NCI-H1048 (cell line): ENCODE data around the gene UGT1A4.
"Not testable (repeated sequence)": the region's sequence is repeated elsewhere in the genome, so short reads cannot be mapped to it uniquely, and the experiment has no call there.

Experiments
- DNase-seq: peaks from one replicate; lab custom pipeline; 2025; lab: John Stamatoyannopoulos, UW

Gene UGT1A4

GRCh38 chr2:233700028-233700635, 18.4 kb upstream of the UGT1A4 start:
- no peak for DNase-seq

- not testable (repeated sequence) for DNase-seq
These were observed 17.7 kb upstream of the UGT1A4 start for GRCh38 chr2:233700842-233701241.

- no peak for DNase-seq
These were observed 16.3 kb upstream of the UGT1A4 start for GRCh38 chr2:233702238-233702637.

- DNase-seq = no peak
These were observed 12.5 kb upstream of the UGT1A4 start for GRCh38 chr2:233705911-233706506.

- DNase-seq = no peak
These were observed 11.8 kb upstream of the UGT1A4 start for GRCh38 chr2:233706720-233707119.

- DNase-seq = no peak
These were observed 10.4 kb upstream of the UGT1A4 start for GRCh38 chr2:233707940-233708644.

GRCh38 chr2:233708942-233709341, 9.6 kb upstream of the UGT1A4 start:
- DNase-seq = no peak

- peak; percentile 45 for DNase-seq
These were observed 7.1 kb upstream of the UGT1A4 start for GRCh38 chr2:233711312-233712008.

GRCh38 chr2:233712611-233713261, 5.8 kb upstream of the UGT1A4 start, which contains the start of gene UGT1A5:
UGT1A5 (plus strand) TSS chr2:233712907; CDS start chr2:233712992, 85 bp downstream.
- DNase-seq = no peak

GRCh38 chr2:233713262-233713615, 5.3 kb upstream of the UGT1A4 start:
- DNase-seq = no peak

GRCh38 chr2:233714121-233714520, 4.4 kb upstream of the UGT1A4 start:
- no peak for DNase-seq

GRCh38 chr2:233728723-233729301, 10.3 kb downstream of the UGT1A4 start, which contains the start of gene UGT1A3:
UGT1A3 (plus strand) TSS chr2:233729042; CDS start chr2:233729127, 85 bp downstream.
- DNase-seq = no peak

GRCh38 chr2:233736868-233737653, 18.5 kb downstream of the UGT1A4 start:
- not testable (repeated sequence) for DNase-seq

GRCh38 chr2:233740870-233741269, 22.3 kb downstream of the UGT1A4 start:
- no peak for DNase-seq

GRCh38 chr2:233743464-233744259, 25.1 kb downstream of the UGT1A4 start:
- DNase-seq = no peak

- no peak for DNase-seq
These were observed 26.7 kb downstream of the UGT1A4 start for GRCh38 chr2:233745073-233745755.

- not testable (repeated sequence) for DNase-seq
These were observed 27.3 kb downstream of the UGT1A4 start for GRCh38 chr2:233745838-233746237.

- no peak for DNase-seq
These were observed 28.1 kb downstream of the UGT1A4 start for GRCh38 chr2:233746475-233747282.

GRCh38 chr2:233747283-233747544, 28.7 kb downstream of the UGT1A4 start:
- no peak for DNase-seq
